GM21381 (cell line): Measurements from ENCODE around the gene AGPAT4.
"Not testable (repeated sequence)": the region's sequence is repeated elsewhere in the genome, so short reads cannot be mapped to it uniquely, and the experiment has no call there.

Experiments used
- ATAC-seq: cut with Tn5 transposase; IDR thresholded peaks from one replicate; pipeline ENCODE4 v1.9.1; 2021; ENCODE audit warnings: mild to moderate bottlenecking, moderate library complexity; ENCODE audit not compliant: unreplicated experiment

AGPAT4 gene

GRCh38 chr6:161230339-161230738 lies 43.5 kb downstream of the AGPAT4 start:
- no peak for ATAC-seq

GRCh38 chr6:161228921-161229591 lies 44.8 kb downstream of the AGPAT4 start:
- no peak for ATAC-seq

- no peak for ATAC-seq
These were observed 45.8 kb downstream of the AGPAT4 start for GRCh38 chr6:161228096-161228495.

- ATAC-seq, result no peak
These were observed 46.6 kb downstream of the AGPAT4 start for GRCh38 chr6:161227004-161227960.

- peak; percentile 44 for ATAC-seq
These were observed 47.6 kb downstream of the AGPAT4 start for GRCh38 chr6:161226009-161226964.

- ATAC-seq, result no peak
These were observed 48.2 kb downstream of the AGPAT4 start for GRCh38 chr6:161225681-161226008.

GRCh38 chr6:161224951-161225680 lies 48.7 kb downstream of the AGPAT4 start:
- ATAC-seq, result not testable (repeated sequence)

GRCh38 chr6:161223646-161224045 lies 50.2 kb downstream of the AGPAT4 start:
- ATAC-seq, result no peak

GRCh38 chr6:161222706-161223234 lies 51.1 kb downstream of the AGPAT4 start:
- ATAC-seq, result no peak

GRCh38 chr6:161220346-161220745 lies 53.5 kb downstream of the AGPAT4 start:
- no peak for ATAC-seq

GRCh38 chr6:161219680-161220079 lies 54.2 kb downstream of the AGPAT4 start:
- ATAC-seq, result no peak

- ATAC-seq, result no peak
These were observed 55.6 kb downstream of the AGPAT4 start for GRCh38 chr6:161218222-161218621.

- ATAC-seq, result no peak
These were observed 56.2 kb downstream of the AGPAT4 start for GRCh38 chr6:161217628-161218027.

GRCh38 chr6:161216616-161217205 lies 57.1 kb downstream of the AGPAT4 start:
- ATAC-seq, result no peak

- ATAC-seq, result no peak
These were observed 57.8 kb downstream of the AGPAT4 start for GRCh38 chr6:161215876-161216615.

- no peak for ATAC-seq
These were observed 58.7 kb downstream of the AGPAT4 start for GRCh38 chr6:161215193-161215592.

GRCh38 chr6:161214722-161215121 lies 59.1 kb downstream of the AGPAT4 start:
- ATAC-seq, result no peak

- ATAC-seq, result no peak
These were observed 61.0 kb downstream of the AGPAT4 start for GRCh38 chr6:161212902-161213301.
